Measurements from ENCODE around the gene ARMC5. TPM values are rescaled to one million over a fixed set of nuclear protein-coding genes. Genes with fewer than 3 reads are reported as not detected.

Gene ARMC5
- total and polyA plus RNA-seq, 10 of the 15 experiments (the other 5 are each of a cell fraction or from before 2014, with no cell fraction given), result 0.06 to 13.2 (median 5.6) TPM

DNA sequence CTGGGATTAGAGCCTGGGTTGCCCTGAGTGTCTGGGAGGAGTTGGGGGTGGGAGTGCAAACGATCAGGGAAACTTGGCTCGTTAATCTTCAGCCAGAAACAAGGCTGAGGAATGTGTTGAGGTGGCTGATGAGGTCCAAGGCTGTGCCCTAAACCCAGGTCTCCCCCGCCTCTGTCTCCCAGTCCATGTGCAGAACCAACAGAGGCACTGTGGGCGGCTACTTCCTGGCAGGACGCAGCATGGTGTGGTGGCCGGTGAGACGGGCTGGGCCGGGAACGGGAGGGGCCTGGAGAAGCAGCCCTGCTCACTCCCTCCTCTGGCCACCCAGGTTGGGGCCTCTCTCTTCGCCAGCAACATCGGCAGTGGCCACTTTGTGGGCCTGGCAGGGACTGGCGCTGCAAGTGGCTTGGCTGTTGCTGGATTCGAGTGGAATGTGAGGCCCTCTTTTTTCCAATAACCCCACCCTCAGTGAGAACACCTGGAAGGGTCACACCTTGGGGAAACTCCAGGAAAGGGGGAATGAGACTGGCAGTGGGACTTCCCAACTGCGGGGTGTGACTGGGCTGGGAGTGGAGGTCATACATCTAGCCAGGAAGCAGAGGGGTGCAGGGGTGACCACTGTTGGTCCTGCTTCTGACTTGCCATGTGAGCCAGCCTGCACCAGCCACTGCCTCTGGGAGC, 25.3 kb downstream of the ARMC5 start:
- H3K79me2 ChIP-seq (ENCODE audit: control insufficient read depth, insufficient read depth, low read length), result no peaks in the 10 kb centered on the region
- H3K9ac ChIP-seq (ENCODE audit: control insufficient read depth, insufficient read depth, low read length), result no peak overlapping the region
- POLR2A ChIA-PET, result no interaction called here
- no peak overlapping the region for H2AFZ ChIP-seq (ENCODE audit: control insufficient read depth, low read depth, low read length)
- ATAC-seq (no peak), DNase-seq (ENCODE audit: low read depth, low spot score) (no peak), FAIRE-seq (no peak)
- TF ChIP-seq SUZ12 (IDR thresholded peaks at IDR 0.05; ENCODE audit: unreplicated experiment) (no peak), CHD1 (IDR thresholded peaks at IDR 0.05; ENCODE audit: low read depth, low read length) (no peak), ZBED1 (IDR thresholded peaks at IDR 0.05; ENCODE audit: borderline replicate concordance) (no peak), ETV6 (conservative IDR thresholded peaks at IDR 0.05 in 1 of 2, IDR thresholded peaks at IDR 0.05 in 1 of 2; ENCODE audit: borderline replicate concordance in 1 of 2, low read depth in 1 of 2) (no peak), ZNF622 (IDR thresholded peaks at IDR 0.05) (no peak), MTA3 (IDR thresholded peaks at IDR 0.05; ENCODE audit: borderline replicate concordance, low read length) (no peak), CBX3 (IDR thresholded peaks at IDR 0.05; ENCODE audit: borderline replicate concordance, low read depth) (no peak), POU2F2 (IDR thresholded peaks at IDR 0.05; ENCODE audit: borderline replicate concordance, low read depth, low read length) (no peak), POLR2AphosphoS5 (IDR thresholded peaks at IDR 0.05; ENCODE audit: low read length) (no peak), TCF3 (IDR thresholded peaks at IDR 0.05; ENCODE audit: borderline replicate concordance, insufficient read depth, low read depth, low read length) (no peak), LARP7 (IDR thresholded peaks at IDR 0.05) (no peak)
- SMC1A ChIA-PET (ENCODE audit: uncharacterized antibody, unreplicated experiment), result interaction anchor here (0.7 kb wide), 1 partner anchor 298 kb away, joined by 4 read pairs; no protein-coding TSS in a partner anchor
- no peaks in the 10 kb centered on the region for H4K20me1 ChIP-seq (ENCODE audit: control insufficient read depth, insufficient read depth)
- H3K4me2 ChIP-seq (ENCODE audit: control insufficient read depth, insufficient read depth), result no peak overlapping the region
- H3K27ac ChIP-seq (ENCODE audit: control insufficient read depth, insufficient read depth), result no peak overlapping the region
- 0 out of 2 replicates have a peak, but pooled peaks cover 3% of the 10 kb centered on the region for H3K4me1 ChIP-seq (ENCODE audit: control insufficient read depth, insufficient read depth, low read length)
- no TSS peak for BruUV-seq (replicated peaks)
- no peak overlapping the region for H3K4me3 ChIP-seq
- H3K36me3 ChIP-seq (ENCODE audit: control insufficient read depth in 2 of 2, insufficient read depth in 2 of 2, low read length in 1 of 2), result no peaks in the 10 kb centered on the region; a peak in 1 of 4 replicates
- in situ Hi-C loops (cut with MboI), result no loop called here
- intact Hi-C loops (cut with micrococcal nuclease; ENCODE audit: unreplicated experiment), result no loop called here
- H3K9me3 ChIP-seq (replicated peaks; ENCODE audit: control insufficient read depth, insufficient read depth, low read length), result no peaks in the 10 kb centered on the region
- RAD21 ChIA-PET (ENCODE audit: unreplicated experiment), result no interaction called here
- 41% methylated on average over 12 of the region's 14 CpGs for WGBS (ENCODE audit: insufficient coverage, insufficient replicate concordance, low lambda C conversion rate, missing lambda C conversion rate)
- CTCF ChIA-PET, result interaction anchor here (1.6 kb wide), 1 partner anchor 14 kb away, joined by 3 read pairs; no protein-coding TSS in a partner anchor
- H3K27me3 ChIP-seq (replicated peaks in 1 of 2; ENCODE audit: control insufficient read depth in 2 of 2, insufficient read depth in 2 of 2, low read length in 1 of 2), result peaks cover 0 to 2% of the 10 kb centered on the region in 2 experiments; a peak in 3 of 4 replicates

All from GM12878 (cell line).